HG03354 (cell line): ENCODE data around the gene PDIA5.

Source experiments
- ATAC-seq: cut with Tn5 transposase; IDR thresholded peaks from one replicate; pipeline ENCODE4 v1.9.1; 2021; ENCODE audit warnings: mild to moderate bottlenecking; ENCODE audit not compliant: unreplicated experiment, poor library complexity, severe bottlenecking

The PDIA5 gene

GRCh38 chr3:123156276-123156995 is 89.6 kb downstream of the PDIA5 start:
- no peak for ATAC-seq

DNA sequence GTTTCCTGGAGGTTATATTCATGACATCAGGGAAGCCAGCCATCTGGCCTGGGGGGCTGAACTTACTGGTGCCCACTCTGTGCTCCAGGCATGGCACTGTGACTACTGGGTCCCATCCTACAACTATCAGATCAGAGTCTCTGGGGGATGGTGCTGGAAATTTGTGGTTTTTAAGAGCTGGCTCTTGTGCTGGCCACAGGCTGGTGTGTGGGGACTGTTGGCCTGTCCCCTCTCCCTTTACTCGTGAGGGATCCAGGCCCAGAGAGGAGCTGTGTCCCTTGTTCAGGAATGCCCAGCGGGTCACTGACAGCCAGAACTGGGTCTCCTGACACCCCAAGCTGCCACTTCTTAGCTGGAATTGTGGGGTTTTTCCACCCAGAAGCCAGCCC is 90.4 kb downstream of the PDIA5 start:
- no peak for ATAC-seq

DNA sequence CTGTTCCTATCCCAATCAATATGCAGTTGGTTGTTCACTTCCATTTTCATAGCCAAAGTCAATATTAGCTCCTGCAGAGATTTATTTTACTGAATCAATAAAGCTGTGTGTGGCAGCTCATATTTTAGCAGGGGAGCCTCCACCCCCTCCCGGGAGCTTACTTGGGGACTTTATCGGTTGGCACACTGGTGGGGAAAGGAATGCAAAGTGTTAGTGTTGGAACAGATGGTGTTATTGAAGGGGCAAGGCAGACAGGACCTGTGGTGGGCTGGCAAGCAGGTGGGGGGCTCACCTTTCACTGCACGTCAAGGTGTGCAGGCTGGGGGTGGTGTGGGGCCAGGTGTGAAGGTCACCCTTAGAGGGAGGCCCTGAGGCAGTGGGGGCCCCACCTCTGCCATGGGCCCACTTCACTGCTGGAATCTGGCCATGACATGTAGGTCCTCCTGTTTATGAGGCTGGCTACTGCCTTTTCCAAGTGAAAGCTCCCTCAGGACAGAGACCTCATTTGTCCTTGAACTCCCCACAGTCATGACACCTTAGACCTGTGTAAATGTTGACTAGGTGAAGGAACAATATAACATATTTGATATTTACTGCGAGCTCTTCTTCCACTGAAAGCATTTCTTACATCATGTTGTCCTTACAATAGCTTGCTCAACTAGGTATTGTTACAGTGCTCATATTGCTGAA is 90.9 kb downstream of the PDIA5 start:
- ATAC-seq: no peak

DNA sequence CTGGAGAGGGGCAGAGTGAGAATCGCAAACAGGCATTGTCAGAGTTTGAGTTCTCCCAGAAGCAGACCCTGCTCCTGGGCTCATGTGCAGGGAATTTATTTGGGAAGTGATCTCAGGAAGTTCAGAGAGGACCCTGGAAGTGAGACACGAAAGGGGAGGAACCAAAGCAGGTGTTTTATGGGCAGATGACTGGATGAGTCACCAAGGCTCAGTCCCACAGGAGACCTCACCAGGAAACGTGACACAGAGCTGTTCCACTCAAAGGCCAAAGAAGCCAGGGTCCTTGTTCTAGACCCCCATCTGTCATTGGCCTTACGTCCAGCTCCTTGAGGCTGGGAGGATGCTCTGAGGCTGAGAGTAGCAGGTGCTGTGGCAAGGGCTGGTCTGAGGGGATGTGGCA is 91.5 kb downstream of the PDIA5 start:
- no peak for ATAC-seq

- no peak for ATAC-seq
Measured at GRCh38 chr3:123158899-123159390, 92.1 kb downstream of the PDIA5 start.

DNA sequence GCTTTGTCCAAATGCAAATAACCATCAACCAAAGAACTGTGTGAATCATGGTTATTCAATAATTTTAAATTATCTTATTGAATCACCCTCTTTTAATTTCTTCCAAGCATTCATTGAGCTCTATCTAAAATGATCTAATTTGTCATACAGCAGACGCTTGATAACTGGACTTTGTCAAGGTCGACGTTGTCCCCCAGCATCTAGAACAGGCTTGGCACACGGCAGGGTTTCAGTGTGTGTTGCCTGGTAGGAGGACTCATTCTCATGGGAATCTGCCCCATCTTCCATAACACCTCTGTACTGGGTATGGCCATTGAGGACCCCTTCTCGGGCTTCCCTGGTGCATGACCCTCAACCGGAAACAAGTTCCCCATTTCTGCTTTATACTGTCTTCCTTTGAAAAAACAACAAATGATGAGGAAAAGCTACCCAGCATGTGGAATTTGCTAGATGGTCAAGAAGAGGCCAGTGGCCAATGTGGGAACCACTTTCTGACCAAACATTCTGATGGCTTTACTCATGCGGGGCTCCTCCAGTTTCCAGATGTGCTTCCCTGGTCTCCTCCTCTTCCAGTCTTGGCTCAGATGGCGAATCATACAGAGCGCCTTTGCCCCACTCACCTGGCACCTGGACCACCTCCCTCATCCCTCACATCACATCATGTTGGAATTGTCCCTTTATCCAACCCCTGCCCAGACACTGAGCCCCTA is 93.3 kb downstream of the PDIA5 start:
- ATAC-seq: no peak

DNA sequence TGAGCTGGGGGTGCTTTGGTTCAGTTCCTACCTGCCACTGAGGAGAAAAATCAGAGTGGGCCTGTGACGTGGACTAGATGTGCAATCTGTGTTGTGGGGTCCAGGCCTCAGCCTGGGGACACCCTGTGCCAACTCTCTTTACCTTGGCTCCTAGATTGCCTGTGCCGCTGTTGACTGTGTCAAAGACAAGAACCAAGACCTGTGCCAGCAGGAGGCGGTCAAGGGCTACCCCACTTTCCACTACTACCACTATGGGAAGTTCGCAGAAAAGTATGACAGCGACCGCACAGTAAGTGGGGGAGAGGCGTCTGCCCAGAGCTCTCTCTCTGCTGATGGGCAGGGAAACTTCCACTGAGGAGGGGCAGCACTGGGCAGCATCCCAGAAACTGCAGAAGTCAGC is 94.3 kb downstream of the PDIA5 start:
- ATAC-seq: no peak

GRCh38 chr3:123163141-123163540 is 96.3 kb downstream of the PDIA5 start:
- no peak for ATAC-seq

GRCh38 chr3:123165163-123165562 is 98.3 kb downstream of the PDIA5 start:
- ATAC-seq: no peak

DNA sequence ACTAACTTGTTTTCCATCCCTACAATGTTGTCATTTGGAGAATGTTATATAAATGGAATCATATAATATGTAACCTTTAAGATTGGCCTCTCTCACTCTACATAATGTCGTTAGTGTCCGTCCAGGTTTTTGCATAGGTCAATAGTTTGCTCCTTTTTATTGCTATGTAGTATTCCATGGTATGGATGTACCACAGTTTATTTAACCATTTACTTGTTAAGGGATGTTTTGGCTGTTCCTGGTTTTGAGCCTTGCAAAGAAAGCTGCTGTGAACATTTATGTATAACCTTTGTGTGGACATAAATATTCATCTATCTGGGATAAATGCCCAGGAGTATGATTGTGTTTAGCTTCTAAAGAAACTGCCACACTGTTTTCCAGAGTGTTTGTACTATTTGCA is 100.9 kb downstream of the PDIA5 start:
- ATAC-seq: no peak

DNA sequence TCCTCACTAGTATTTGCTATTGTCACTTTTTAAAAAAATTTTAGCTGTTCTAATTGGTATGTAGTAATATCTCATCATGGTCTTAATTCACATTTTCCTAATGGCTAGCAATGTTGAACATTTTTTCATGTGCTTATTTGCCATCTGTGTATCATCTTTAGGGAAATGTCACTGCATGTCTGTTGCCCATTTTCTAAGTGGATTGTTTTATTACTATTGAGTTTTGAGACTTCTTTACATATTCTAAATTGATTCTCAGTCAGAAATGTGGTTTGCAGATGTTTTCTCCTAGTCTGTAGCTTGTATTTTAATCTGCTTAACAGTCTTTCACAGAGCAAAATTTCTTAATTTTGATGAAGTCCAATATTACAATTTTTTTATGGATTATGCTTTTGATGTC is 101.3 kb downstream of the PDIA5 start:
- ATAC-seq: no peak

- no peak for ATAC-seq
Measured at GRCh38 chr3:123168605-123169004, 101.8 kb downstream of the PDIA5 start.

GRCh38 chr3:123169492-123169929 is 102.7 kb downstream of the PDIA5 start:
- ATAC-seq: no peak

GRCh38 chr3:123169930-123170329 is 103.1 kb downstream of the PDIA5 start:
- ATAC-seq: no peak

DNA sequence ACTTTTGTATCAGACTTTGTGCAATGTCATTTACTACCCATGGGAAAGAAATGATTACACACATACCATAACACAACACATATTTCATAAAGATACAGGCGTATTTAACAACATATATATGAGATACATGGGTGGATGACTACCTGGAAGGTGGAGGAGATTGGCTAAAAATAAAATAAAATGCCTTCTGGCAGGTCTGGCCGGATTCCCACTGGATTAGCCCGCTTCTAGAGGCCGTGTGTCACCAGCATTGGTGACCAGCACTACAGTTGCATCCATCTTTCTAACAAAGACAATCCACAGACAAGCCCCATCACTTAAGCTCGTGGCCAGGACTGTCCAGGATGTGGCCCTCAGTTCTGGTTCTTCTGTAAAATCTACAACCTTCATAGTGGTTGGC is 114.0 kb downstream of the PDIA5 start:
- ATAC-seq: no peak

DNA sequence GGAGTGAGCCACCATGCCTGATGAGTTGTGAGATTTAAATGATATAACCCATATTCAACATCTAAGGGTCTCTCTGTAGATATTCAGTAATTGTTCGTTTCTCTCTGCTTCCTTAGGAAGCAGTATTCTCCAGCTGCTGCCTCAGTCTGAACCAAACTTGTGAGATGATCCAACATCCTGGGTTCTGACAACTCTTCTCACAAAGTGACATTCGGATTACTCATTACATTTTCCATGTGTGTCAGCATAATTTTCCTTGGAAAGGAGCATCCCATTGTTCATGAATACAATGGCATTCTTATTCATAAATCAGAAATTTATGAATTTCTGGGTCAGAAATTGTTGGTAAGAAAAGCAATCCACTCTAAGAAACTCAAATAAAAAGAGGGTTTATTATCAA is 119.9 kb downstream of the PDIA5 start:
- ATAC-seq: no peak

DNA sequence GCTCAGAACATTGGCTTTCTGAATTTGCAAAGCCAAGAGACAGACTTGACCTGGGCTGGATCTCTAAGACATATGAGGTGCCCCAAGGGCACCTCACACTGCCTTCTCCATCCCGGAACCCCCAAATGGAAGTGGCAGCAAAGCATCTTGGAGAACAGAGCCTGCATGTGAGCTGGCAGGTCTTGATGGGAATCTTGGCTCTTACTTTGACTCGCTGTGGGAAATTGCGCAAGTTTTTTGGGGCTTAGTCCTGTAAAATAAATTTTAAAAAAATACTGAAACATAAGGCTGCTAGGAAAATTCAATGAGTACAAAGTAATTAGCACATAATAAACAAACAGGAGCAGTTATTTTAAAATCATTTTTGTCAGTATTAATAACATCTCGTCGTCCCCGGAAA is 121.2 kb downstream of the PDIA5 start:
- no peak for ATAC-seq

GRCh38 chr3:123193448-123194101 is 126.8 kb downstream of the PDIA5 start:
- ATAC-seq: no peak

GRCh38 chr3:123194552-123194951 is 127.7 kb downstream of the PDIA5 start:
- ATAC-seq: no peak

DNA sequence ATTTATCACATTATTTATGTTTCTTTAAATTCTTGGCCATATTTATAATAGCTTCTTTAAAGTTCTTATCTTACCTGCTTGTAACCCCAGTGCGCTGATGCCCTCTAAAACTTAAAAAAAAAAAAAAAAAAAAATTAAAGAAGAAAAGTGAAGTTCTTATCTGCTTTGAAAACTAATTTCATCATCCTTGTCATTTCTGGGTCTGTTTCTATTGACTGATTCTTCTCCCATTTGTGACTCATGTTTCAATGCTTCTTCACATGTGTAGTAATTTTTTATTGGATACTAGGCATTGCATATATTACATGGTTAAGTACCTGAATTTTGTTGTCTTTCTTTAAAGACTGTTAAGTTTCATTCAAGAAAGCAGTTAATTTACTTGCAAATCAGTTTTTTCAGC is 131.5 kb downstream of the PDIA5 start:
- no peak for ATAC-seq
